ENCODE measurements around the gene HTR5A. TPM values are rescaled to one million over a fixed set of nuclear protein-coding genes. Genes with fewer than 3 reads are reported as not detected.

HTR5A gene
- total and polyA plus RNA-seq, 2 of the 13 experiments (the other 11 are each of a cell fraction or from before 2014, with no cell fraction given), result not detected

DNA sequence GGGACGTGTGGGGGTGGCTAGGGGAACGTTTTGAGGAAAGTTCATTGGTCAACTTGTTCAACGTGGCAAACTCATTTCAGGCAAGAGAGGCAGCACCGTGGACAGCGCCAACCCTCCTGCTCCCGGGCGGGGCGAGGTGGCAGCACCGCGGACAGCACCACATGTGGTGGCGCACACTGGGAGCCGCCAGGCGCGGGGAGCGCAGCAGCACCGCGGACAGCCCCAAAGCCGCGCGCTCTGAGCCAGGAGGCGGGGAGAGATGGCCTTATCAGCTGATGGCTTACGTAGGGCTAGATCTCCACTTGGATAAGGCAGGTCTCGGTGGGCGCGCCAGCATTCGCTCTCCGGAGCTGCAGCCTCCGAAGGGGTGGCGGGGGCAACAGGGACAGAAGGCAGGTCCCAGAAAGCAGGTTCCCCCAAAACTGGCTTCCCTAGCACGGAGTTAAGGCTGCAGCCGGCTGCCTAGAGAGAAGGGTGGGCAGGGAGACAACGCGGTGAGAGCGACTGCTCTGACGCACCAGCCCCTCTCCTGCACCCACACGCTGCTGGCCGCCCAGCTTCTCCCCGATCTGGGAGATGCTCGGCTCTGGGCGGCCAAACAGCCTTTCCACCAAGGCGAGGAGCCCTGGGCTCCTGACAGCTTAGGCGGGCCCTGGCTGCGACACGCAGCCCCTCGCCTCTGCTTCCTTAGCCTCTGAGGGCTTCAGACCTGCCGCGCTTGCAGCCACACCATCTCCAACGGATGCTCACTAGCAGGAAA lies at the start of gene HTR5A (continued):
- TF ChIP-seq, protein P1, sequence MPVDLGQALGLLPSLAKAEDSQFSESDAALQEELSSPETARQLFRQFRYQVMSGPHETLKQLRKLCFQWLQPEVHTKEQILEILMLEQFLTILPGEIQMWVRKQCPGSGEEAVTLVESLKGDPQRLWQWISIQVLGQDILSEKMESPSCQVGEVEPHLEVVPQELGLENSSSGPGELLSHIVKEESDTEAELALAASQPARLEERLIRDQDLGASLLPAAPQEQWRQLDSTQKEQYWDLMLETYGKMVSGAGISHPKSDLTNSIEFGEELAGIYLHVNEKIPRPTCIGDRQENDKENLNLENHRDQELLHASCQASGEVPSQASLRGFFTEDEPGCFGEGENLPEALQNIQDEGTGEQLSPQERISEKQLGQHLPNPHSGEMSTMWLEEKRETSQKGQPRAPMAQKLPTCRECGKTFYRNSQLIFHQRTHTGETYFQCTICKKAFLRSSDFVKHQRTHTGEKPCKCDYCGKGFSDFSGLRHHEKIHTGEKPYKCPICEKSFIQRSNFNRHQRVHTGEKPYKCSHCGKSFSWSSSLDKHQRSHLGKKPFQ (CRISPR knock-in tag; IDR thresholded peaks at IDR 0.05; ENCODE audit: insufficient replicate concordance), result peak; percentile 99
- peak; percentile 99 for TF ChIP-seq ZBTB43 (CRISPR knock-in tag; conservative IDR thresholded peaks at IDR 0.05)
- TF ChIP-seq, protein P2, sequence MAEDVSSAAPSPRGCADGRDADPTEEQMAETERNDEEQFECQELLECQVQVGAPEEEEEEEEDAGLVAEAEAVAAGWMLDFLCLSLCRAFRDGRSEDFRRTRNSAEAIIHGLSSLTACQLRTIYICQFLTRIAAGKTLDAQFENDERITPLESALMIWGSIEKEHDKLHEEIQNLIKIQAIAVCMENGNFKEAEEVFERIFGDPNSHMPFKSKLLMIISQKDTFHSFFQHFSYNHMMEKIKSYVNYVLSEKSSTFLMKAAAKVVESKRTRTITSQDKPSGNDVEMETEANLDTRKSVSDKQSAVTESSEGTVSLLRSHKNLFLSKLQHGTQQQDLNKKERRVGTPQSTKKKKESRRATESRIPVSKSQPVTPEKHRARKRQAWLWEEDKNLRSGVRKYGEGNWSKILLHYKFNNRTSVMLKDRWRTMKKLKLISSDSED (CRISPR knock-in tag; IDR thresholded peaks at IDR 0.05), result peak; percentile 100
- TF ChIP-seq ZNF629 (CRISPR knock-in tag; conservative IDR thresholded peaks at IDR 0.05), result peak; percentile 89
- TF ChIP-seq TBP (CRISPR knock-in tag; IDR thresholded peaks at IDR 0.05), result no peak
- TF ChIP-seq ZNF747 (CRISPR knock-in tag; IDR thresholded peaks at IDR 0.05; ENCODE audit: borderline replicate concordance), result peak; percentile 100
- TF ChIP-seq RFX3 (CRISPR knock-in tag; IDR thresholded peaks at IDR 0.05), result peak; percentile 81
- TF ChIP-seq MLX (CRISPR knock-in tag; IDR thresholded peaks at IDR 0.05), result peak; percentile 95
- TF ChIP-seq MIER2 (CRISPR knock-in tag; IDR thresholded peaks at IDR 0.05), result peak; percentile 100
- peak; percentile 95 for TF ChIP-seq SIX1 (CRISPR knock-in tag; IDR thresholded peaks at IDR 0.05; ENCODE audit: borderline replicate concordance)
- TF ChIP-seq ZBTB10 (CRISPR knock-in tag; IDR thresholded peaks at IDR 0.05; ENCODE audit: borderline replicate concordance), result peak; percentile 99
- TF ChIP-seq ZFP90 (CRISPR knock-in tag; IDR thresholded peaks at IDR 0.05; ENCODE audit: borderline replicate concordance), result peak; percentile 100
- TF ChIP-seq, protein P3, sequence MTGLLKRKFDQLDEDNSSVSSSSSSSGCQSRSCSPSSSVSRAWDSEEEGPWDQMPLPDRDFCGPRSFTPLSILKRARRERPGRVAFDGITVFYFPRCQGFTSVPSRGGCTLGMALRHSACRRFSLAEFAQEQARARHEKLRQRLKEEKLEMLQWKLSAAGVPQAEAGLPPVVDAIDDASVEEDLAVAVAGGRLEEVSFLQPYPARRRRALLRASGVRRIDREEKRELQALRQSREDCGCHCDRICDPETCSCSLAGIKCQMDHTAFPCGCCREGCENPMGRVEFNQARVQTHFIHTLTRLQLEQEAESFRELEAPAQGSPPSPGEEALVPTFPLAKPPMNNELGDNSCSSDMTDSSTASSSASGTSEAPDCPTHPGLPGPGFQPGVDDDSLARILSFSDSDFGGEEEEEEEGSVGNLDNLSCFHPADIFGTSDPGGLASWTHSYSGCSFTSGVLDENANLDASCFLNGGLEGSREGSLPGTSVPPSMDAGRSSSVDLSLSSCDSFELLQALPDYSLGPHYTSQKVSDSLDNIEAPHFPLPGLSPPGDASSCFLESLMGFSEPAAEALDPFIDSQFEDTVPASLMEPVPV (CRISPR knock-in tag; IDR thresholded peaks at IDR 0.05), result peak; percentile 100
- peak; percentile 100 for TF ChIP-seq ZGPAT (CRISPR knock-in tag; IDR thresholded peaks at IDR 0.05)
- TF ChIP-seq RBAK (CRISPR knock-in tag; IDR thresholded peaks at IDR 0.05), result peak; percentile 94
- no peak for TF ChIP-seq ATM (IDR thresholded peaks at IDR 0.05; ENCODE audit: borderline replicate concordance)
